SK-N-SH treated with all-trans-retinoic acid at 6 μM for 48 hours (cell line): ENCODE data around the gene TMEM91.
"Not testable (repeated sequence)": the region's sequence is repeated elsewhere in the genome, so short reads cannot be mapped to it uniquely, and the experiment has no call there.

Source experiments
- ATAC-seq: fragments of 200-7000 bp; cut with Tn5 transposase; 3 replicates; pipeline ENCODE4 v1.9.1; 2020; ENCODE audit warnings: mild to moderate bottlenecking, moderate library complexity
- ARNTL ChIP-seq: fragments of 450-650 bp; formaldehyde crosslinking; IDR thresholded peaks from 2 replicates; pipeline ENCODE4 v1.5.0; 2020; ENCODE audit warnings: low read depth, mild to moderate bottlenecking, moderate library complexity, borderline replicate concordance
- CREB5 ChIP-seq: fragments of 250-450 bp; sonication (Bioruptor Pico); IDR thresholded peaks from 2 replicates; pipeline ENCODE4 v1.5.1; 2020; ENCODE audit warnings: low read depth, mild to moderate bottlenecking, moderate library complexity
- CSDC2 ChIP-seq: fragments of 250-450 bp; sonication (Bioruptor Pico); IDR thresholded peaks from 2 replicates; pipeline ENCODE4 v1.5.0; 2020; ENCODE audit warnings: mild to moderate bottlenecking, moderate library complexity
- ESRRG ChIP-seq: fragments of 250-450 bp; sonication (Bioruptor Pico); IDR thresholded peaks from 2 replicates; pipeline ENCODE4 v1.6.1; 2021; ENCODE audit warnings: mild to moderate bottlenecking
- GLIS3 ChIP-seq: fragments of 250-450 bp; sonication (Bioruptor Pico); IDR thresholded peaks from 2 replicates; pipeline ENCODE4 v1.5.0; 2020; ENCODE audit warnings: mild to moderate bottlenecking, moderate library complexity
- ISL1 ChIP-seq: fragments of 250-450 bp; sonication (Bioruptor Pico); IDR thresholded peaks from 2 replicates; pipeline ENCODE4 v2.1.2; 2022; ENCODE audit warnings: mild to moderate bottlenecking, moderate library complexity
- OSR1 ChIP-seq: fragments of 250-450 bp; sonication (Bioruptor Pico); IDR thresholded peaks from 2 replicates; pipeline ENCODE4 v1.8.0; 2022; ENCODE audit warnings: moderate library complexity, mild to moderate bottlenecking, inconsistent platforms
- RARB ChIP-seq: fragments of 250-450 bp; sonication (Bioruptor Pico); IDR thresholded peaks from 2 replicates; pipeline ENCODE4 v1.8.0; 2021; ENCODE audit warnings: mild to moderate bottlenecking, moderate library complexity
- TCF4 ChIP-seq: fragments of 250-450 bp; sonication (Bioruptor Pico); IDR thresholded peaks from 2 replicates; pipeline ENCODE4 v1.8.0; 2021; ENCODE audit warnings: mild to moderate bottlenecking, moderate library complexity, borderline replicate concordance
- TOX ChIP-seq: fragments of 250-450 bp; sonication (Bioruptor Pico); IDR thresholded peaks from 2 replicates; pipeline ENCODE4 v1.8.0; 2021; ENCODE audit warnings: mild to moderate bottlenecking, moderate library complexity, borderline replicate concordance
- TSHZ2 ChIP-seq: fragments of 250-450 bp; sonication (Bioruptor Pico); IDR thresholded peaks from 2 replicates; pipeline ENCODE4 v1.5.0; 2020; ENCODE audit warnings: mild to moderate bottlenecking, moderate library complexity
- ZC3H10 ChIP-seq: fragments of 250-450 bp; sonication (Bioruptor Pico); IDR thresholded peaks from 2 replicates; pipeline ENCODE4 v1.5.1; 2021; ENCODE audit warnings: mild to moderate bottlenecking, moderate library complexity
- ZFP3 ChIP-seq: fragments of 250-450 bp; sonication (Bioruptor Pico); IDR thresholded peaks from 2 replicates; pipeline ENCODE4 v1.5.0; 2020; ENCODE audit warnings: mild to moderate bottlenecking, moderate library complexity
- ZFP30 ChIP-seq: fragments of 450-650 bp; formaldehyde crosslinking; IDR thresholded peaks from 2 replicates; pipeline ENCODE4 v1.5.0; 2022; ENCODE audit warnings: mild to moderate bottlenecking, moderate library complexity
- ZNF70 ChIP-seq: fragments of 450-650 bp; formaldehyde crosslinking; IDR thresholded peaks from 2 replicates; pipeline ENCODE4 v1.5.0; 2020; ENCODE audit warnings: mild to moderate bottlenecking, moderate library complexity
- TF ChIP-seq, protein P1 (sequence below): fragments of 250-450 bp; sonication (Bioruptor Pico); IDR thresholded peaks from 2 replicates; pipeline ENCODE4 v1.5.1; 2021; ENCODE audit warnings: mild to moderate bottlenecking, moderate library complexity
- TF ChIP-seq, protein P2 (sequence below): fragments of 250-450 bp; sonication (Bioruptor Pico); IDR thresholded peaks from 2 replicates; pipeline ENCODE4 v1.8.0; 2021; ENCODE audit warnings: low read depth, mild to moderate bottlenecking, moderate library complexity, borderline replicate concordance

TMEM91 gene

DNA sequence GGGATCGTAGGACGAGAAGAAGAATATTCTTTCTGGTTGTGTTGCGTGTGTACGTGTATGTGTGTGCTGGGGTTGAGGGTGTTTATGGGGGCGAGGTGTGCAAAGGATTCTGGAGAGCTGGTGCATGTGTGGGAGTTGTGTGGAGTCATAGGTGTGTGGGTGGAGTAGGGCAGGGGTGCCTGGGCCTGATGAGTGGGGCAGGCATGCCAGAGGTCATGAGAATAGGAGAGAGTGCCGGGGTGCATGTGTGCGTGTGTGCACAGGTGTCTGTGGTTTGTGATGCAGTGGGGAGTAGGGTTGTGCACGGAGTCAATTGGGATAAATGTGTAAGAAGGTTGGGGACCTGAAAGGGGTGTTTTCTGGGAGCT is 649 bp downstream of the TMEM91 start:
- no peak; the same call in 2 of the 3 replicates for ATAC-seq
- TF ChIP-seq ZFP30 (CRISPR knock-in tag) (no peak), RARB (no peak), ZNF70 (CRISPR knock-in tag) (no peak), ARNTL (CRISPR knock-in tag) (no peak), TSHZ2 (CRISPR knock-in tag) (no peak), GLIS3 (no peak)
- TF ChIP-seq, all 23 proteins: peak for 0

GRCh38 chr19:41377977-41378709 is 1.8 kb downstream of the TMEM91 start:
- TF ChIP-seq, protein P1, sequence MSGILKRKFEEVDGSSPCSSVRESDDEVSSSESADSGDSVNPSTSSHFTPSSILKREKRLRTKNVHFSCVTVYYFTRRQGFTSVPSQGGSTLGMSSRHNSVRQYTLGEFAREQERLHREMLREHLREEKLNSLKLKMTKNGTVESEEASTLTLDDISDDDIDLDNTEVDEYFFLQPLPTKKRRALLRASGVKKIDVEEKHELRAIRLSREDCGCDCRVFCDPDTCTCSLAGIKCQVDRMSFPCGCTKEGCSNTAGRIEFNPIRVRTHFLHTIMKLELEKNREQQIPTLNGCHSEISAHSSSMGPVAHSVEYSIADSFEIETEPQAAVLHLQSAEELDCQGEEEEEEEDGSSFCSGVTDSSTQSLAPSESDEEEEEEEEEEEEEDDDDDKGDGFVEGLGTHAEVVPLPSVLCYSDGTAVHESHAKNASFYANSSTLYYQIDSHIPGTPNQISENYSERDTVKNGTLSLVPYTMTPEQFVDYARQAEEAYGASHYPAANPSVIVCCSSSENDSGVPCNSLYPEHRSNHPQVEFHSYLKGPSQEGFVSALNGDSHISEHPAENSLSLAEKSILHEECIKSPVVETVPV (CRISPR knock-in tag): no peak
- TF ChIP-seq ZC3H10 (no peak), ESRRG (CRISPR knock-in tag) (no peak), ZNF70 (CRISPR knock-in tag) (no peak), ISL1 (CRISPR knock-in tag) (no peak)
- TF ChIP-seq, all 23 proteins: peak for 0
- ATAC-seq: no peak

DNA sequence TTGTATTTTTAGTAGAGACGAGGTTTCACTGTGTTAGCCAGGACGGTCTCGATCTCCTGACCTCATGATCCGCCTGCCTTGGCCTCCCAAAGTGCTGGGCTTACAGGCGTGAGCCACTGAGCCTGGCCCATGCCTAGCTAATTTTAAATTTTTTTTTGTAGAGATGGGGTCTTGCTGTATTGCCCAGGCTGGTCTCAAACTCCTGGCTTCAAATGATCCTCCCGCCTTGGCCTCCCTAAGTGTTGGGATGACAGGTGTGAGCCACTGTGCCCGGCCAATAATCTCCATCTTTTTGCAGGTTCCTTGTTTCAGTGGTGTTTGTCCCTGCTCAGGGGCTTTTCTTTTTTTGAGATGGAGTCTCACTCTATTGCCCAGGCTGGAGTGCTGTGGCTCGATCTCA is 5.2 kb downstream of the TMEM91 start:
- not testable (repeated sequence) for ATAC-seq

DNA sequence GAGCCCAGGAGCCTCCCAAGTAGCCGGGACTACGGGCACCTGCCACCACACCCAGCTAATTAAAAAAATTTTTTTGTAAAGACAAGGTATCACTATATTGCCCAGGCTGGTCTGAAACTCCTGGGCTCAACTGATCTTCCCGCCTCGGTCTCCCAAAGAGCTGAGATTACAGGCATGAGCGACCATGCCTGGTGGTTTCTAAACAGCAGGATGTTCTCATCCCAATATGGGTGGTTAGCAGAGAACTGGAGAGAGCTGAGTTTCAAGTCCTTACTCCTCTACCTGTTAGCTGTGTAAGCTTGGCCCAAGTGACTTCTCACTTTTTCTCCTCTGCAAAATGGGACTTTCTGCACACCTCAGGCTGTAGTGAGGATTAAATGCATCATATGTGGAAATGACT is 8.0 kb downstream of the TMEM91 start:
- TF ChIP-seq ZFP30 (CRISPR knock-in tag) (no peak), ZNF70 (CRISPR knock-in tag) (no peak), CREB5 (CRISPR knock-in tag) (no peak), ARNTL (CRISPR knock-in tag) (no peak), ESRRG (CRISPR knock-in tag) (no peak), TCF4 (no peak), ISL1 (CRISPR knock-in tag) (no peak), ZFP3 (no peak), OSR1 (CRISPR knock-in tag) (no peak)
- TF ChIP-seq, protein P1 (CRISPR knock-in tag): no peak
- ATAC-seq: no peak

DNA sequence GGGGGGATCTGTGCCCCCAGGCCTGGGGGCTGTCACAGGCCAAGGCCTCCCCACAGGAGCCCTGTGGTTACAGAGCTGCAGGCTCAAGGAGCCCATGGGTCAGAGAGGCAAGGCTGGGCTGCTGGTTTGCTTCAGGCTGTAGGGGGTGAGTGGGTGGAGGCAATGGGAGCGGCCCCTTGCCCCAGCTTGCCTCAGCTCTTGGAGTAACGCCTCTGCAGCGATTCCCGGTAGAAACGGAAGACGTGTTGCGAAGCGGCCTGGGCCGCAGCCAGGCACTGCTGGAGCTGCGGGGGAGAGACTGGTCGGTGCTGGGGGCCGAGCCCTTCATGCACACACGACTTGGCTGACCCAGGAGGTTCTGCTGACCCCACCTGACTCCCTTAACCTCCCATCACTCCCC is 10.1 kb downstream of the TMEM91 start:
- TF ChIP-seq ZFP30 (CRISPR knock-in tag): no peak
- TF ChIP-seq, protein P1 (CRISPR knock-in tag): no peak
- no peak for TF ChIP-seq TOX (CRISPR knock-in tag)
- no peak for TF ChIP-seq OSR1 (CRISPR knock-in tag)
- no peak for TF ChIP-seq CSDC2 (CRISPR knock-in tag)
- no peak for TF ChIP-seq ZNF70 (CRISPR knock-in tag)
- TF ChIP-seq, protein P2, sequence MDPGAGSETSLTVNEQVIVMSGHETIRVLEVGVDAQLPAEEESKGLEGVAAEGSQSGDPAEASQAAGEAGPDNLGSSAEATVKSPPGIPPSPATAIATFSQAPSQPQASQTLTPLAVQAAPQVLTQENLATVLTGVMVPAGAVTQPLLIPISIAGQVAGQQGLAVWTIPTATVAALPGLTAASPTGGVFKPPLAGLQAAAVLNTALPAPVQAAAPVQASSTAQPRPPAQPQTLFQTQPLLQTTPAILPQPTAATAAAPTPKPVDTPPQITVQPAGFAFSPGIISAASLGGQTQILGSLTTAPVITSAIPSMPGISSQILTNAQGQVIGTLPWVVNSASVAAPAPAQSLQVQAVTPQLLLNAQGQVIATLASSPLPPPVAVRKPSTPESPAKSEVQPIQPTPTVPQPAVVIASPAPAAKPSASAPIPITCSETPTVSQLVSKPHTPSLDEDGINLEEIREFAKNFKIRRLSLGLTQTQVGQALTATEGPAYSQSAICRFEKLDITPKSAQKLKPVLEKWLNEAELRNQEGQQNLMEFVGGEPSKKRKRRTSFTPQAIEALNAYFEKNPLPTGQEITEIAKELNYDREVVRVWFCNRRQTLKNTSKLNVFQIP (CRISPR knock-in tag): no peak
- TF ChIP-seq, all 23 proteins: peak for 0

More for the DNA sequence above, 10.1 kb downstream of the TMEM91 start:
- no peak for ATAC-seq
